CD1c-positive myeloid dendritic cell (primary cell): Measurements from ENCODE around the gene TRIM17.

Source experiments
- DNase-seq: peaks from one replicate; pipeline ENCODE4 v3.0.0-alpha.2; 2016; ENCODE audit errors: extremely low spot score

Gene TRIM17

GRCh38 chr1:228378873-228379460, 37.7 kb downstream of the TRIM17 start:
- DNase-seq = no peak

- DNase-seq = peak; percentile 17
Observed at GRCh38 chr1:228378090-228378872, 38.4 kb downstream of the TRIM17 start.

DNA sequence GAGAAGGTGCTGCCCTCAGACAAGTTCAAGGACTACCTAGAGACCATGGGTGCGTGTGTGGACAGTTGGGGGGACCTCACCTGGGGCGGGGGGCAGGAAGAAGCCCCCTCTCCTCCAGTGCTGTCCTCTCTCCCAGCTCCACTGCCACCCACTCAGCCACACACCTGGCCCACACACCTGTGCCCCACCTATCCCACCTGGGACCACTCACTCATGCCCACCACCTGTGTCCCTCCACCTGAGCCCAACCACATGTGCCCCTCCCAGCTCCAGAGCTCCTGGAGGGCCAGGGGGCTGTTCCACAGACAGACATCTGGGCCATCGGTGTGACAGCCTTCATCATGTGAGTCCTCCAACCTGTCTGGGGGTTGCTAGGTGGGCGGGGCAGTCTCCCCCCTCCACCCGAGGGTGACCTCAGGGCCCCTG, 39.0 kb downstream of the TRIM17 start:
- DNase-seq = no peak

GRCh38 chr1:228376651-228377631, 39.7 kb downstream of the TRIM17 start:
- no peak for DNase-seq

- no peak for DNase-seq
Observed at GRCh38 chr1:228376262-228376628, 40.4 kb downstream of the TRIM17 start.

- no peak for DNase-seq
Observed at GRCh38 chr1:228375578-228376261, 40.9 kb downstream of the TRIM17 start.

- DNase-seq = no peak
Observed at GRCh38 chr1:228374711-228375577, 41.7 kb downstream of the TRIM17 start.

DNA sequence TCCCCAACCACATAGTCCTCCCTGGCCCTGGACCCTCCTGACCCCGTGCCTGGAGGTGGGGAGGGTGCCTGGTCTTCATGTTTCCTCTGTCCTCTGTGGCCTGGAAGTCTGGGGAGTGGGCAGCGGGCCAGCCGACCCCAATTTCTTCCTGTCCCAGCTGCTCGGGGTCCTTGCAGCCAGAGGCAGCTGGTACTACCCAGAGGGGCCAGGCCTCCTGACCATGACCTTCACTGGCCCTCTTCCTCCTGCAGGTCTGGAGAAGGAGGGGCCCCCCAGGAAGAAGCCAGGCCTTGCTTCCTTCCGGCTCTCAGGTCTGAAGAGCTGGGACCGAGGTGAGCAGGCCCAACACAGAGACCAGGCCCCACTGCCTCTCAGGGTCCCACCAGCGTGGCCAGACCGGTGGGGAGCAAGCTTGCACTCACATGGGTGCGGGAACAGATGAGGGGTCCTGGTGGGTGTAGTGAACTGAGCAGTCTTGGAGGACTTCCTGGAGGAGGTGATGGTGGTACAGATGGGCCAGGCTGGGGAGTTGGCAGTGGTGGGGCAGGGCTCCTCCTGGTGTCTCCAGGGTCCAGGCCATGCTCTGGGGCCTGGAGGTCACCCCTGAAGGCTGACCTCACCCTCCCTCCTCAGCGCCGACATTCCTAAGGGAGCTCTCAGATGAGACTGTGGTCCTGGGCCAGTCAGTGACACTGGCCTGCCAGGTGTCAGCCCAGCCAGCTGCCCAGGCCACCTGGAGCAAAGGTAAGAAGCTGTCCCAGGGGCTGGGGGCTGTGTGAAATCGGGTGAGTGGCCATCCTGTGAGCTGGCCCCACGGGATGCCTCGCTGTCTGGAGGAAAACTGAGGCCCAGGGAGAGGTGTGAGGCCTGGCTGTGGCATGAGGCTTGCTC, 42.7 kb downstream of the TRIM17 start:
- no peak for DNase-seq

DNA sequence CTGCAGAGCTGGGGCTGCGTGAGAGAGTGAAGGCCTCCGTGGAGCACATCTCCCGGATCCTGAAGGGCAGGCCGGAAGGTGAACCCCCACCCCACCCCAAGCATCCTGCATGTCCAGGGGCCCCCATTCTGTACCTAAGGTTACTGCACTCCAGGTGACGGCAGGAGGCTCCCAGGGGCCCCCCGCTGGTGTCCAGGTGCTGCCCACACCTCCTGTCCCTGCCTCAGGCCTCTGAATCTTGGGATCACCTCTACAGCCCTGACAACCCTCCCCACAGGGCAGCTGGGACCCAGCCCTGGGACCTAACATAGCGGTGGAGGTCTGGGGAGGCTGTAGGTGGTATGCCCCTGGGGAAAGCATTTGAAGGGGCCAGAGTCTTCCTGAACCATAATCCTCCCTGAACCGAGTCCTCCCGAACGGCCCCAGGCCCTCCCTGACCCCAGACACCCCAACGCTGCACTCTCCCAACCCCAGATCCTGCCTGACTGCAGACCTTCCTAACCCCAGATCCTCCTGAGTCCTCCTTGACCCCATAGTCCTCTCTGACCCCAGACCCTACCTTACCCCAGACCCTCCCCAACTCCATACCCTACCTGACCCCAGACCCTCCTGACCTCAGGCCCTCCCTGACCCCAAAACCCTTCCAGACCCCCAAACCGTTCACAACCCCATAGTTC, 43.5 kb downstream of the TRIM17 start:
- no peak for DNase-seq

DNA sequence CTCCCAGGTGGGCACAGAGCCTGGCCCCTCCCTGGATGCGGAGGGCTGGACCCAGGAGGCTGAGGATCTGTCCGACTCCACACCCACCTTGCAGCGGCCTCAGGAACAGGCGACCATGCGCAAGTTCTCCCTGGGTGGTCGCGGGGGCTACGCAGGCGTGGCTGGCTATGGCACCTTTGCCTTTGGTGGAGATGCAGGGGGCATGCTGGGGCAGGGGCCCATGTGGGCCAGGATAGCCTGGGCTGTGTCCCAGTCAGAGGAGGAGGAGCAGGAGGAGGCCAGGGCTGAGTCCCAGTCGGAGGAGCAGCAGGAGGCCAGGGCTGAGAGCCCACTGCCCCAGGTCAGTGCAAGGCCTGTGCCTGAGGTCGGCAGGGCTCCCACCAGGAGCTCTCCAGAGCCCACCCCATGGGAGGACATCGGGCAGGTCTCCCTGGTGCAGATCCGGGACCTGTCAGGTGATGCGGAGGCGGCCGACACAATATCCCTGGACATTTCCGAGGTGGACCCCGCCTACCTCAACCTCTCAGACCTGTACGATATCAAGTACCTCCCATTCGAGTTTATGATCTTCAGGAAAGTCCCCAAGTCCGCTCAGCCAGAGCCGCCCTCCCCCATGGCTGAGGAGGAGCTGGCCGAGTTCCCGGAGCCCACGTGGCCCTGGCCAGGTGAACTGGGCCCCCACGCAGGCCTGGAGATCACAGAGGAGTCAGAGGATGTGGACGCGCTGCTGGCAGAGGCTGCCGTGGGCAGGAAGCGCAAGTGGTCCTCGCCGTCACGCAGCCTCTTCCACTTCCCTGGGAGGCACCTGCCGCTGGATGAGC, 44.3 kb downstream of the TRIM17 start:
- DNase-seq = no peak

- no peak for DNase-seq
Observed at GRCh38 chr1:228371741-228372182, 44.9 kb downstream of the TRIM17 start.

- no peak for DNase-seq
Observed at GRCh38 chr1:228370941-228371740, 45.5 kb downstream of the TRIM17 start.

GRCh38 chr1:228370439-228370940, 46.2 kb downstream of the TRIM17 start:
- DNase-seq = no peak

DNA sequence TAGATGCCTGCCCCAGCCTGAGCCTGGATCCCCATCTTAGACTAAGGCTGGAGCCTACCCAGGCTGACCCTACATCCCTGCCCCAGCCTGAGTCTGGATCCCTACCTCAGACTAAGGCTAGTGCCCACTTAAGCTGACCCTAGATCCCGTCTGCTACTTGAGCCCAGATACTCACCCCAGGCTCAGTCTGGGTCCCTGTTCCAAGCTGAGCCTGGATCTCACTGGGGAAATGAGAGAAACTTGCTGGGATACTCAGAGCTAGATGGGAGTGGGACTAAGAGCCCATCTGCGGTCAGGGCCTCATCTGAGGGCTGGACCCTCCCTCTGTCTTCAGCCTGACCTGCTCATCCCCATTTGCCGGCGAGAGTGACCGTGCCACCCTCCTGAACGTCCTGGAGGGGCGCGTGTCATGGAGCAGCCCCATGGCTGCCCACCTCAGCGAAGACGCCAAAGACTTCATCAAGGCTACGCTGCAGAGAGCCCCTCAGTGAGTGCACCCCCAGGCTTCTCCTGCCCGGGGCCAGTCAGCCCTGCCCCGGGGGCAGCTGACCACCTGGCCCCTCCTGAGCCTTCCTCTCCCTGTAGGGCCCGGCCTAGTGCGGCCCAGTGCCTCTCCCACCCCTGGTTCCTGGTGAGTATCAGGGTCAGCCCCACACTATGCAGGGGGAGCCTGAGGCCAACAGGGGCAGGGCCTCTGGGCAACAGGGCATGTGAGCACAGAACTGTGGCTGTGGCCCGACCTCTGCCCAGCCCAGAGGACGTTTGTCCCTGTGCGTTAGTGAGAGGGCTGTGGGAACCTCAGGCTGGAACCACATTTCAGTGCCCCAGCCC, 46.8 kb downstream of the TRIM17 start:
- no peak for DNase-seq

DNA sequence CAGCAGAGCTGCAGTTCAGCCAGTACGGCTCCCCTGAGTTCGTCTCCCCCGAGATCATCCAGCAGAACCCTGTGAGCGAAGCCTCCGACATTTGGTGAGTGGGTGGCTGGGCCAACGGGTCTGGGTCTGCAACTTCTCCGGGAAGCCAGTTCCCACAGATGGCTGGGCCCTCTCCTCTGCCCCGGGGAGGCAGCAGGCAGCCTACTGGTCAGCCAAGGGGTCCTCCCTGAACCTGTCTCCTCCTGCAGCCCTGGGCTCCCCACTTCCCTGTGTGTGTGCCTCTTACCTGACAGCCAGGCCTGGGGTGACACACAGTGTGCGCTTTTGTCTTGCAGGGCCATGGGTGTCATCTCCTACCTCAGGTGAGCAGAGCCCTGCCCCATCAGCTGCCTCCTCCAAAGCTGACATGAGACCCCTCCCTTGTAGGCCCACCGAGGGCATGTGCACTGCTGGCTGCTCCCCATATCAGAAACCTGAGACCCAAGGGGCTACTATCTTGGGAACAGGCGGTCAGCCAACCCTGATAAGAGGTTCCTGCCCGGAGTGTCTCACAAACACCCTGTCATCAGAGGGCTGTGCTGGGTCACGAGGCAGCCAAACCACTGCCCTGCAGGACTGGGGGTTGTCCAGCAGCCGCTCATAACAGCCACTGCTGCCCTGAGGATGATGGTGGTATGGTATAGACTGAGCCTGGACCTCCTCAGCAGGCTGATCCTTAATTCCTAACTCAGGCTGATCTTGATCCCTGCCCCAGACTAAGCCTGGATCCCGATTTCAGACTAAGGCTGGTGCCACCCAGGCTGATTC, 47.7 kb downstream of the TRIM17 start:
- DNase-seq = no peak
